Peyer's patch (tissue), 4 donors: ENCODE results near the gene NOXA1.

Source experiments
- CTCF ChIP-seq, 6 experiments: fragments of 450-650 bp in 4 of 6; fragments of 200-600 bp in 2 of 6; sonication (generic) in 1 of 6; IDR thresholded peaks; one replicate each; pipeline ENCODE4 v1.5.1; 2017 to 2019; ENCODE audit warnings: antibody characterized with exemption in 6 of 6, mild to moderate bottlenecking in 3 of 6, moderate library complexity in 1 of 6
- POLR2A ChIP-seq, 2 donors: fragments of 450-650 bp; IDR thresholded peaks; one replicate each; pipeline ENCODE4 v1.5.1; 2017; ENCODE audit warnings: antibody characterized with exemption in 2 of 2, mild to moderate bottlenecking in 2 of 2, moderate library complexity in 2 of 2

GRCh38 chr9:137398561-137399468 is 24.4 kb upstream of the NOXA1 start:
- TF ChIP-seq CTCF (IDR thresholded peaks at IDR 0.05) (no peak), POLR2A (IDR thresholded peaks at IDR 0.05) (no peak)
